K562 (cell line): ENCODE data around the gene GRIK1. TPM values are rescaled to one million over a fixed set of nuclear protein-coding genes. Genes with fewer than 3 reads are reported as not detected.

Source experiments
- ATAC-seq: fragments of 200-7000 bp; cut with Tn5 transposase; 3 replicates; pipeline ENCODE4 v1.9.1; 2020; ENCODE audit warnings: moderate library complexity
- BruUV-seq: library from RNA; stranded (reverse); fragments of 400-500 nt; replicated peaks from 2 replicates; lab custom pipeline; 2021; lab: Mats Ljungman, UMichigan
- CTCF ChIA-PET: fragments of 300-600 bp; formaldehyde crosslinking; extraction: SDS; loops from one replicate; lab custom pipeline; 2021; ENCODE audit warnings: low intra/inter-chr PET ratio; lab: Yijun Ruan, JAX
- POLR2A ChIA-PET: fragments of 300-600, 350-650 bp; sonication (Branson Sonifier 250); formaldehyde crosslinking; extraction: SDS; loops from one replicate; lab custom pipeline; 2021; ENCODE audit warnings: antibody characterized with exemption, inconsistent platforms; lab: Yijun Ruan, JAX
- DNase-seq, 4 experiments: peaks; one replicate each; pipeline versions ENCODE4 v3.0.0 to v3.0.0-alpha.2; 2011 to 2018; ENCODE audit warnings: low spot score in 3 of 4, mixed read lengths in 3 of 4; ENCODE audit errors: extremely low read depth in 1 of 4
- FAIRE-seq: peaks from 2 replicates; lab custom pipeline; 2011; peaks lifted over from hg19 to GRCh38; lab: Jason Lieb, UNC
- H2AFZ ChIP-seq: 2 replicates; pipeline ENCODE4 v1.6.0; 2011; ENCODE audit warnings: low read depth, low read length, control low read depth, inconsistent platforms
- H3K27ac ChIP-seq: fragments of 200-600 bp; 3 replicates; pipeline ENCODE4 v1.8.0; 2011; ENCODE audit warnings: low read depth, mild to moderate bottlenecking, control low read depth, inconsistent platforms, low read length, moderate library complexity, mixed read lengths; ENCODE audit errors: extremely low read depth
- H3K27me3 ChIP-seq, 2 experiments: fragments of 300-600 bp in 1 of 2; 2 replicates in 1 of 2; 3 replicates in 1 of 2; pipeline versions ENCODE4 v1.6.0 to v1.8.0; 2011; ENCODE audit warnings: inconsistent platforms in 2 of 2, low read length in 2 of 2, mild to moderate bottlenecking in 1 of 2, mixed read lengths in 1 of 2, moderate library complexity in 1 of 2; ENCODE audit not compliant: control insufficient read depth in 2 of 2, insufficient read depth in 2 of 2
- H3K36me3 ChIP-seq: fragments of 300-600 bp; 3 replicates; pipeline ENCODE4 v1.8.0; 2011; ENCODE audit warnings: mild to moderate bottlenecking, low read length, inconsistent platforms; ENCODE audit not compliant: control insufficient read depth, insufficient read depth
- H3K4me1 ChIP-seq, 2 experiments: fragments of 200-600 bp in 1 of 2; replicated peaks in 1 of 2; 2 replicates in 1 of 2; 3 replicates in 1 of 2; pipeline versions ENCODE4 v1.5.1 to v1.8.0; 2011; ENCODE audit warnings: inconsistent platforms in 2 of 2, low read length in 2 of 2, mild to moderate bottlenecking in 1 of 2, mixed read lengths in 1 of 2, moderate library complexity in 1 of 2; ENCODE audit not compliant: control insufficient read depth in 2 of 2, insufficient read depth in 2 of 2
- H3K4me2 ChIP-seq: 2 replicates; pipeline ENCODE4 v1.6.1; 2011; ENCODE audit warnings: low read length, control low read depth, inconsistent platforms, mixed read lengths; ENCODE audit not compliant: insufficient read depth
- H3K4me3 ChIP-seq: fragments of 200-600 bp; sonication (generic), shearing (Covaris generic); 2 replicates; pipeline ENCODE4 v1.5.1; 2016; ENCODE audit warnings: control low read depth, inconsistent platforms
- H3K79me2 ChIP-seq: fragments of 200-600 bp; 3 replicates; pipeline ENCODE4 v1.8.0; 2011; ENCODE audit warnings: low read length, inconsistent platforms; ENCODE audit not compliant: control insufficient read depth, insufficient read depth
- H3K9ac ChIP-seq, 2 experiments: 2 replicates each; pipeline versions ENCODE4 v1.6.0 to v1.6.1; 2011; ENCODE audit warnings: low read depth in 2 of 2, low read length in 2 of 2, control low read depth in 1 of 2, inconsistent platforms in 1 of 2, mild to moderate bottlenecking in 1 of 2, mixed read lengths in 1 of 2; ENCODE audit not compliant: insufficient read depth in 1 of 2
- H3K9me1 ChIP-seq: one replicate; pipeline ENCODE4 v1.6.0; 2011; ENCODE audit warnings: inconsistent platforms, mild to moderate bottlenecking, low read length, moderate library complexity; ENCODE audit not compliant: control insufficient read depth, insufficient read depth
- H3K9me3 ChIP-seq: replicated peaks from 2 replicates; pipeline ENCODE4 v1.5.1; 2011; ENCODE audit warnings: low read depth, low read length, inconsistent platforms; ENCODE audit not compliant: control insufficient read depth, insufficient read depth
- H4K20me1 ChIP-seq: replicated peaks from 2 replicates; pipeline ENCODE4 v1.6.1; 2011; ENCODE audit warnings: low read length, inconsistent platforms, mixed read lengths; ENCODE audit not compliant: control insufficient read depth, insufficient read depth
- ARNT ChIP-seq, 2 experiments: fragments of 450-650 bp; IDR thresholded peaks; 2 replicates each; pipeline ENCODE4 v1.6.1; 2016; ENCODE audit warnings: mild to moderate bottlenecking in 1 of 2
- BDP1 ChIP-seq: IDR thresholded peaks from 3 replicates; pipeline ENCODE4 v1.6.1; 2011; ENCODE audit not compliant: insufficient read length, insufficient read depth
- CBX1 ChIP-seq: sonication (generic); IDR thresholded peaks from 2 replicates; pipeline ENCODE4 v1.6.1; 2016; ENCODE audit warnings: antibody characterized with exemption, low read depth, mild to moderate bottlenecking
- CBX3 ChIP-seq, 2 experiments: IDR thresholded peaks; 1 replicate in 1 of 2; 2 replicates in 1 of 2; pipeline ENCODE4 v1.6.1; 2012; ENCODE audit warnings: inconsistent platforms in 2 of 2, low read length in 2 of 2, borderline replicate concordance in 1 of 2, control low read depth in 1 of 2
- CBX5 ChIP-seq: IDR thresholded peaks from 2 replicates; pipeline ENCODE4 v1.6.1; 2014; ENCODE audit warnings: low read depth, borderline replicate concordance
- CBX8 ChIP-seq: fragments of 200-600 bp; sonication (generic); IDR thresholded peaks from 2 replicates; pipeline ENCODE4 v1.6.1; 2012; ENCODE audit warnings: borderline replicate concordance, mixed run types, low read depth, mild to moderate bottlenecking, moderate library complexity, mixed read lengths, low read length, control low read depth, inconsistent platforms; ENCODE audit not compliant: poor library complexity, severe bottlenecking; ENCODE audit errors: extremely low read depth
- HLTF ChIP-seq: fragments of 450-650 bp; IDR thresholded peaks from 2 replicates; pipeline ENCODE4 v1.6.1; 2016
- ILF3 ChIP-seq: fragments of 450-650 bp; IDR thresholded peaks from 2 replicates; pipeline ENCODE4 v1.6.1; 2018; ENCODE audit warnings: antibody characterized with exemption, mild to moderate bottlenecking, moderate library complexity, borderline replicate concordance
- TRIM24 ChIP-seq, 2 experiments: fragments of 450-650 bp; IDR thresholded peaks; 2 replicates each; pipeline ENCODE4 v1.6.1; 2016
- TRIM28 ChIP-seq: fragments of 450-650 bp; IDR thresholded peaks from 2 replicates; pipeline ENCODE4 v1.6.1; 2017
- XRCC3 ChIP-seq: fragments of 450-650 bp; IDR thresholded peaks from 2 replicates; pipeline ENCODE4 v1.6.1; 2017; ENCODE audit warnings: mild to moderate bottlenecking, moderate library complexity
- ZEB2 ChIP-seq: fragments of 450-650 bp; IDR thresholded peaks from 2 replicates; pipeline ENCODE4 v1.6.1; 2016
- ZFP36 ChIP-seq: fragments of 150-350 bp; IDR thresholded peaks from 2 replicates; pipeline ENCODE4 v1.6.1; 2018; ENCODE audit warnings: low read length, low read depth; ENCODE audit not compliant: partially characterized antibody
- ZKSCAN1 ChIP-seq: fragments of 150-350 bp; IDR thresholded peaks from 2 replicates; pipeline ENCODE4 v1.6.1; 2016; ENCODE audit warnings: low read depth, low read length
- WGBS: fragments of 100-300 bp; shearing (Covaris generic); methylation state at CpG from one replicate; pipeline ENCODE4 v1.1.6; 2016; ENCODE audit warnings: low coverage, mixed read lengths; ENCODE audit not compliant: insufficient coverage; ENCODE audit errors: missing lambda C conversion rate; 5-methylcytosine and 5-hydroxymethylcytosine counted together
- in situ Hi-C: fragments of 300-500 bp; cut with MboI; formaldehyde crosslinking; loops from 4 replicates; pipeline ENCODE4 v1.15.0; 2018; ENCODE audit warnings: inconsistent platforms, mixed read lengths
- intact Hi-C: fragments of 100-400 bp; cut with micrococcal nuclease; formaldehyde crosslinking; loops from 2 replicates; pipeline ENCODE4 v1.14.2; 2022
- polyA plus RNA-seq, 8 experiments: library from polyadenylated mRNA; depleted of rRNA in 4 of 8; stranded (reverse) in 5 of 8; unstranded in 3 of 8; fragments of >200 nt; fragmentation: Nextera tagmentation in 2 of 8; fragmentation: Illumina TruSeq in 1 of 8; extraction: Ambion mirVana in 2 of 8; extraction: Trizol in 1 of 8; gene quantifications; 2 replicates each; pipeline versions ENCODE4 v1.2.1 to v1.2.3, GENCODE V29; 2011 to 2014; ENCODE audit warnings: inconsistent platforms in 1 of 8, missing spikeins in 1 of 8
- total RNA-seq, 7 experiments: library from RNA; depleted of rRNA in 6 of 7; stranded (reverse); fragments of >200 nt in 6 of 7; fragmentation: Illumina TruSeq in 2 of 7; extraction: Trizol in 2 of 7; gene quantifications; 2 replicates each; pipeline versions ENCODE4 v1.2.1 to v1.2.3, GENCODE V29; 2011 to 2021; ENCODE audit warnings: low replicate concordance in 1 of 7
- TF ChIP-seq, protein P1 (sequence below): fragments of 150-350 bp; IDR thresholded peaks from 2 replicates; pipeline ENCODE4 v1.6.1; 2014; ENCODE audit warnings: low read depth, mild to moderate bottlenecking, low read length, borderline replicate concordance
- TF ChIP-seq, protein P2 (sequence below): fragments of 450-650 bp; IDR thresholded peaks from 2 replicates; pipeline ENCODE4 v1.6.1; 2016; ENCODE audit warnings: mild to moderate bottlenecking
- TF ChIP-seq, protein P3 (sequence below): fragments of 450-650 bp; IDR thresholded peaks from 2 replicates; pipeline ENCODE4 v1.6.1; 2018; ENCODE audit warnings: mild to moderate bottlenecking, low read depth; ENCODE audit not compliant: partially characterized antibody

Gene GRIK1
- total and polyA plus RNA-seq, 9 of the 15 experiments (the other 6 are each of a cell fraction or from before 2014, with no cell fraction given): 0.17 to 2.8 (median 0.53) TPM

DNA sequence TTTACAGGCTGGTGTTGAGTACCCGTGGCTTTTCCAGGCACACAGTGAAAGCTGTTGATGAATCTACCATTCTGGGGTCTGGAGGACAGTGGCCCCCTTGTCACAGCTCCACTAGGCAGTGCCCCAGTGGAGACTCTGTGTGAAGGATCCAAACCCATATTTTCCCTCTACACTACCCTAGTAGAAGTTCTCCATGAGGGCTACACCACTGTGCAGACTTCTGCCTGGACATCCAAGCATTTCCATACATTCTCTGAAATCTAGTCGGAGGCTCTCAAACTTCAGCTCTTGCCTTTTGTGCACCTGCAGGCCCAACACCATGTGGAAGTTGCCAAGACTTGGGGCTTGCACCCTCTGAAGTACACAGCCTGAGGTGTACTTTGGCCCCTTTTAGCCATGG lies 413.3 kb downstream of the GRIK1 start:
- Histone ChIP-seq H3K9me1 (no peaks in the 10 kb centered on the region), H3K9ac (no peak overlapping the region), H3K27ac (no peak overlapping the region), H4K20me1 (no peaks in the 10 kb centered on the region), H2AFZ (no peak overlapping the region), H3K27me3 (no peaks in the 10 kb centered on the region), H3K9me3 (peaks cover 8% of the 10 kb centered on the region), H3K4me2 (no peak overlapping the region), H3K79me2 (no peaks in the 10 kb centered on the region), H3K4me1 (no peaks in the 10 kb centered on the region), H3K36me3 (no peaks in the 10 kb centered on the region), H3K4me3 (no peak overlapping the region)
- ChIA-PET POLR2A (interaction anchor here (0.6 kb wide), 1 partner anchor 38 kb away, joined by 3 read pairs; no protein-coding TSS in a partner anchor), CTCF (no interaction called here)
- WGBS: 66% methylated on average over 2 of the region's 2 CpGs
- intact Hi-C loops: no loop called here
- DNase-seq (peak in 1 of 4 experiments; percentile 25), FAIRE-seq (no peak), ATAC-seq (no peak)
- in situ Hi-C loops: no loop called here
- no TSS peak for BruUV-seq
- TF ChIP-seq CBX1 (peak; percentile 95; the same call in 1 of the 2 replicates), ZEB2 (peak; percentile 48; the same call in 1 of the 2 replicates), ZFP36 (peak; percentile 87), CBX5 (peak; percentile 99), ILF3 (no peak), ZKSCAN1 (no peak), ARNT (IDR thresholded peaks at IDR 0.05) (peak in 1 of 2 experiments; percentile 42; a peak in 1 of 4 replicates), HLTF (0 out of 2 replicates have a peak, but pooled peaks have one; percentile 53), CBX3 (IDR thresholded peaks at IDR 0.05; ENCODE audit: borderline replicate concordance in 1 of 2, low read length in 2 of 2) (peak; percentile 19 to 99), XRCC3 (peak; percentile 69; the same call in 1 of the 2 replicates), CBX8 (no peak), TRIM28 (peak; percentile 97), BDP1 (no peak), TRIM24 (IDR thresholded peaks at IDR 0.05) (peak; percentile 20 to 66; a peak in 3 of 4 replicates)
- TF ChIP-seq, protein P1, sequence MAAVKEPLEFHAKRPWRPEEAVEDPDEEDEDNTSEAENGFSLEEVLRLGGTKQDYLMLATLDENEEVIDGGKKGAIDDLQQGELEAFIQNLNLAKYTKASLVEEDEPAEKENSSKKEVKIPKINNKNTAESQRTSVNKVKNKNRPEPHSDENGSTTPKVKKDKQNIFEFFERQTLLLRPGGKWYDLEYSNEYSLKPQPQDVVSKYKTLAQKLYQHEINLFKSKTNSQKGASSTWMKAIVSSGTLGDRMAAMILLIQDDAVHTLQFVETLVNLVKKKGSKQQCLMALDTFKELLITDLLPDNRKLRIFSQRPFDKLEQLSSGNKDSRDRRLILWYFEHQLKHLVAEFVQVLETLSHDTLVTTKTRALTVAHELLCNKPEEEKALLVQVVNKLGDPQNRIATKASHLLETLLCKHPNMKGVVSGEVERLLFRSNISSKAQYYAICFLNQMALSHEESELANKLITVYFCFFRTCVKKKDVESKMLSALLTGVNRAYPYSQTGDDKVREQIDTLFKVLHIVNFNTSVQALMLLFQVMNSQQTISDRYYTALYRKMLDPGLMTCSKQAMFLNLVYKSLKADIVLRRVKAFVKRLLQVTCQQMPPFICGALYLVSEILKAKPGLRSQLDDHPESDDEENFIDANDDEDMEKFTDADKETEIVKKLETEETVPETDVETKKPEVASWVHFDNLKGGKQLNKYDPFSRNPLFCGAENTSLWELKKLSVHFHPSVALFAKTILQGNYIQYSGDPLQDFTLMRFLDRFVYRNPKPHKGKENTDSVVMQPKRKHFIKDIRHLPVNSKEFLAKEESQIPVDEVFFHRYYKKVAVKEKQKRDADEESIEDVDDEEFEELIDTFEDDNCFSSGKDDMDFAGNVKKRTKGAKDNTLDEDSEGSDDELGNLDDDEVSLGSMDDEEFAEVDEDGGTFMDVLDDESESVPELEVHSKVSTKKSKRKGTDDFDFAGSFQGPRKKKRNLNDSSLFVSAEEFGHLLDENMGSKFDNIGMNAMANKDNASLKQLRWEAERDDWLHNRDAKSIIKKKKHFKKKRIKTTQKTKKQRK: 0 out of 2 replicates have a peak, but pooled peaks have one; percentile 44
- TF ChIP-seq, protein P2, sequence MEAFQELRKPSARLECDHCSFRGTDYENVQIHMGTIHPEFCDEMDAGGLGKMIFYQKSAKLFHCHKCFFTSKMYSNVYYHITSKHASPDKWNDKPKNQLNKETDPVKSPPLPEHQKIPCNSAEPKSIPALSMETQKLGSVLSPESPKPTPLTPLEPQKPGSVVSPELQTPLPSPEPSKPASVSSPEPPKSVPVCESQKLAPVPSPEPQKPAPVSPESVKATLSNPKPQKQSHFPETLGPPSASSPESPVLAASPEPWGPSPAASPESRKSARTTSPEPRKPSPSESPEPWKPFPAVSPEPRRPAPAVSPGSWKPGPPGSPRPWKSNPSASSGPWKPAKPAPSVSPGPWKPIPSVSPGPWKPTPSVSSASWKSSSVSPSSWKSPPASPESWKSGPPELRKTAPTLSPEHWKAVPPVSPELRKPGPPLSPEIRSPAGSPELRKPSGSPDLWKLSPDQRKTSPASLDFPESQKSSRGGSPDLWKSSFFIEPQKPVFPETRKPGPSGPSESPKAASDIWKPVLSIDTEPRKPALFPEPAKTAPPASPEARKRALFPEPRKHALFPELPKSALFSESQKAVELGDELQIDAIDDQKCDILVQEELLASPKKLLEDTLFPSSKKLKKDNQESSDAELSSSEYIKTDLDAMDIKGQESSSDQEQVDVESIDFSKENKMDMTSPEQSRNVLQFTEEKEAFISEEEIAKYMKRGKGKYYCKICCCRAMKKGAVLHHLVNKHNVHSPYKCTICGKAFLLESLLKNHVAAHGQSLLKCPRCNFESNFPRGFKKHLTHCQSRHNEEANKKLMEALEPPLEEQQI: peak; percentile 55; the same call in 1 of the 2 replicates
- TF ChIP-seq, protein P3, sequence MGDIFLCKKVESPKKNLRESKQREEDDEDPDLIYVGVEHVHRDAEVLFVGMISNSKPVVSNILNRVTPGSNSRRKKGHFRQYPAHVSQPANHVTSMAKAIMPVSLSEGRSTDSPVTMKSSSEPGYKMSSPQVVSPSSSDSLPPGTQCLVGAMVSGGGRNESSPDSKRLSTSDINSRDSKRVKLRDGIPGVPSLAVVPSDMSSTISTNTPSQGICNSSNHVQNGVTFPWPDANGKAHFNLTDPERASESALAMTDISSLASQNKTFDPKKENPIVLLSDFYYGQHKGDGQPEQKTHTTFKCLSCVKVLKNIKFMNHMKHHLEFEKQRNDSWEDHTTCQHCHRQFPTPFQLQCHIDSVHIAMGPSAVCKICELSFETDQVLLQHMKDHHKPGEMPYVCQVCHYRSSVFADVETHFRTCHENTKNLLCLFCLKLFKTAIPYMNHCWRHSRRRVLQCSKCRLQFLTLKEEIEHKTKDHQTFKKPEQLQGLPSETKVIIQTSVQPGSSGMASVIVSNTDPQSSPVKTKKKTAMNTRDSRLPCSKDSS: peak; percentile 92
